ENCODE measurements around the gene DGAT2.

DGAT2 gene

DNA sequence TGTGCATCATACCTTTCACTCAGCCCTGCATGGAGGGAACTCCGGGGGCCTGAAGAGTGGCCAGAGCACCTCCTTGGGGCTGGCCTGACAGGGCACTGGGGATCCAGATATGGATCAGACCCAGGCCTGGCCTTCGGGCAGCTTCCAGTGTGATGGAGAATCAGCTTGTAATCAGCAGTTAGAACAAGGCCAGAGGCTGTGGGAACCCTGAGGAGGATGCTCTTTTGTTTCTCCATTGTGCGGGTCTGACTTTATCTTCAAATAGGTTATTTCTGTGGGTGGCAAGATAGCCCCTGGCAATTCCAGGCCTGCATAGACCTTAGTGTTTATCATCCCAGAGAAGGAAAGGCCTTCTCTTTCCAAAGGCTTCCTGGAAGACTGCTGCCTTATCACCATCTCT, 12.3 kb downstream of the DGAT2 start:
- H3K36me3 ChIP-seq (ENCODE audit: low read length), result no peaks in the 10 kb centered on the region
- no peak overlapping the region for H3K9ac ChIP-seq (ENCODE audit: low read length)
- H3K4me3 ChIP-seq (ENCODE audit: insufficient read depth, low read length, poor library complexity, severe bottlenecking), result no peak overlapping the region
- H3K27me3 ChIP-seq (ENCODE audit: low read length), result no peaks in the 10 kb centered on the region
- H3K79me2 ChIP-seq (ENCODE audit: insufficient read depth, low read length), result no peaks in the 10 kb centered on the region
- H4K20me1 ChIP-seq (ENCODE audit: low read depth, low read length), result no peaks in the 10 kb centered on the region
- no peaks in the 10 kb centered on the region for H3K9me3 ChIP-seq (ENCODE audit: insufficient read depth, low read length)
- no peak overlapping the region for H3K4me2 ChIP-seq (ENCODE audit: low read depth, low read length, poor library complexity, severe bottlenecking)
- H3K9me2 ChIP-seq (replicated peaks; ENCODE audit: insufficient read depth, low read length), result no peaks in the 10 kb centered on the region
- TF ChIP-seq, protein P1, sequence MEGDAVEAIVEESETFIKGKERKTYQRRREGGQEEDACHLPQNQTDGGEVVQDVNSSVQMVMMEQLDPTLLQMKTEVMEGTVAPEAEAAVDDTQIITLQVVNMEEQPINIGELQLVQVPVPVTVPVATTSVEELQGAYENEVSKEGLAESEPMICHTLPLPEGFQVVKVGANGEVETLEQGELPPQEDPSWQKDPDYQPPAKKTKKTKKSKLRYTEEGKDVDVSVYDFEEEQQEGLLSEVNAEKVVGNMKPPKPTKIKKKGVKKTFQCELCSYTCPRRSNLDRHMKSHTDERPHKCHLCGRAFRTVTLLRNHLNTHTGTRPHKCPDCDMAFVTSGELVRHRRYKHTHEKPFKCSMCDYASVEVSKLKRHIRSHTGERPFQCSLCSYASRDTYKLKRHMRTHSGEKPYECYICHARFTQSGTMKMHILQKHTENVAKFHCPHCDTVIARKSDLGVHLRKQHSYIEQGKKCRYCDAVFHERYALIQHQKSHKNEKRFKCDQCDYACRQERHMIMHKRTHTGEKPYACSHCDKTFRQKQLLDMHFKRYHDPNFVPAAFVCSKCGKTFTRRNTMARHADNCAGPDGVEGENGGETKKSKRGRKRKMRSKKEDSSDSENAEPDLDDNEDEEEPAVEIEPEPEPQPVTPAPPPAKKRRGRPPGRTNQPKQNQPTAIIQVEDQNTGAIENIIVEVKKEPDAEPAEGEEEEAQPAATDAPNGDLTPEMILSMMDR (IDR thresholded peaks at IDR 0.05; ENCODE audit: insufficient read depth, low read length, poor library complexity, severe bottlenecking), result no peak
- TF ChIP-seq EZH2phosphoT487 (conservative IDR thresholded peaks at IDR 0.05; ENCODE audit: low read length), result no peak
- no peak overlapping the region for H2AFZ ChIP-seq (ENCODE audit: low read depth, low read length, severe bottlenecking)
- H3F3A ChIP-seq (ENCODE audit: insufficient read depth), result no peaks in the 10 kb centered on the region
- H3K27ac ChIP-seq (ENCODE audit: low read depth, low read length), result no peak overlapping the region

DNA sequence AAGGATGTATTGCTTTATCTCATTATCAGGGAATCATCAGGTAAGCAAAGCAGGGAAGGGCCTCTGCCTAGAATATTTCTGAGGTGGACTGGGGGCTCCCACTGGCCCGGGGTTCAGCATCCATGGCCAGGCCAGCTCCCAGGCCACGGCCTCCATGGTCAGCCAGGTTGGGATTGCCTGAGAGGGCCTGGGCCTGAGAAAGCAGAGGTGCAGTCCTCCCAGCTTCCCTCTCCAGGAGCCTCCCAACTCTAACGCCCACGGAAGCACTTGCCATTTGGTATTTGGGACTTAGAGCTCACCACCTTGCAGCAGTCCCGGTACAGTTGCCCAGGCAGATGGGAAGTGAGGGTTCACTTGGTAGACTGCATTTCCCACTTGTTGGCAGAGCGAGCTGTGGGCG, 12.7 kb downstream of the DGAT2 start:
- H3K27ac ChIP-seq (ENCODE audit: low read depth, low read length), result no peak overlapping the region
- no peaks in the 10 kb centered on the region for H4K20me1 ChIP-seq (ENCODE audit: low read depth, low read length)
- TF ChIP-seq EZH2phosphoT487 (conservative IDR thresholded peaks at IDR 0.05; ENCODE audit: low read length), result no peak
- TF ChIP-seq, protein P1 (IDR thresholded peaks at IDR 0.05; ENCODE audit: insufficient read depth, low read length, poor library complexity, severe bottlenecking), result no peak
- H3K9me2 ChIP-seq (replicated peaks; ENCODE audit: insufficient read depth, low read length), result no peaks in the 10 kb centered on the region
- no peaks in the 10 kb centered on the region for H3K36me3 ChIP-seq (ENCODE audit: low read length)
- H3F3A ChIP-seq (ENCODE audit: insufficient read depth), result no peaks in the 10 kb centered on the region
- no peak overlapping the region for H2AFZ ChIP-seq (ENCODE audit: low read depth, low read length, severe bottlenecking)
- no peaks in the 10 kb centered on the region for H3K27me3 ChIP-seq (ENCODE audit: low read length)
- no peak overlapping the region for H3K4me2 ChIP-seq (ENCODE audit: low read depth, low read length, poor library complexity, severe bottlenecking)
- no peak overlapping the region for H3K4me3 ChIP-seq (ENCODE audit: insufficient read depth, low read length, poor library complexity, severe bottlenecking)
- H3K79me2 ChIP-seq (ENCODE audit: insufficient read depth, low read length), result no peaks in the 10 kb centered on the region
- no peak overlapping the region for H3K9ac ChIP-seq (ENCODE audit: low read length)
- H3K9me3 ChIP-seq (ENCODE audit: insufficient read depth, low read length), result no peaks in the 10 kb centered on the region

DNA sequence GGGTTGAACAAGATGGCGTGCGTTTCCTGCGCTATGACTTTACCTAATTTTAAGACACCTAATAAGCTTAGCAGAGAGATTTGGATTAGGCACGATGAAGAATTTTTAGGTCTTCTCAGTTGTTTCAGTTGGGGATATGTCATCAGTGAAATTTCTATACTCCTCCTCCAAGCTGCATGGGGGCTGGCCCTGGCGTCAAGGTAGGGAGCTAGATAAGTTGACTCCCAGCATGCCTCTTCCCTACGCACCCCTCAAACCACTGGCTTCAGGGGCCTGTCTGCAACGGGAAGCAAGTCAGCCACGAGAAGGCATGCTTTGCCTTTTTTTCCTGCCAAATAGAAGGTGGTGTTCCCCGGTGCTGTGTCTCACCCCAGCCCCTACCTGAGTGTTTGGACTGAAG, 13.3 kb downstream of the DGAT2 start:
- H3K36me3 ChIP-seq (ENCODE audit: low read length), result no peaks in the 10 kb centered on the region
- H3K4me3 ChIP-seq (ENCODE audit: insufficient read depth, low read length, poor library complexity, severe bottlenecking), result no peak overlapping the region
- TF ChIP-seq, protein P1 (IDR thresholded peaks at IDR 0.05; ENCODE audit: insufficient read depth, low read length, poor library complexity, severe bottlenecking), result no peak
- no peak for TF ChIP-seq EZH2phosphoT487 (conservative IDR thresholded peaks at IDR 0.05; ENCODE audit: low read length)
- H4K20me1 ChIP-seq (ENCODE audit: low read depth, low read length), result no peaks in the 10 kb centered on the region
- H3K9me3 ChIP-seq (ENCODE audit: insufficient read depth, low read length), result no peaks in the 10 kb centered on the region
- no peaks in the 10 kb centered on the region for H3K9me2 ChIP-seq (replicated peaks; ENCODE audit: insufficient read depth, low read length)
- no peaks in the 10 kb centered on the region for H3K79me2 ChIP-seq (ENCODE audit: insufficient read depth, low read length)
- no peak overlapping the region for H2AFZ ChIP-seq (ENCODE audit: low read depth, low read length, severe bottlenecking)
- H3F3A ChIP-seq (ENCODE audit: insufficient read depth), result no peaks in the 10 kb centered on the region
- no peak overlapping the region for H3K9ac ChIP-seq (ENCODE audit: low read length)
- no peak overlapping the region for H3K27ac ChIP-seq (ENCODE audit: low read depth, low read length)
- H3K27me3 ChIP-seq (ENCODE audit: low read length), result no peaks in the 10 kb centered on the region
- H3K4me2 ChIP-seq (ENCODE audit: low read depth, low read length, poor library complexity, severe bottlenecking), result no peak overlapping the region

All from SU-DHL-6 (cell line).